Brain microvascular endothelial cell (primary cell): ENCODE measurements around the gene NUBP1.
A peak's percentile ranks its signal among the peaks of the same experiment; 100 is the strongest.
"Not testable (repeated sequence)": the region's sequence is repeated elsewhere in the genome, so short reads cannot be mapped to it uniquely, and the experiment has no call there.

ENCODE experiments used
- DNase-seq: peaks from one replicate; pipeline ENCODE4 v3.0.0-alpha.2; 2020
- H3K27ac ChIP-seq: fragments of 250-450 bp; sonication (Bioruptor Pico); 2 replicates; pipeline ENCODE4 v1.5.1; 2020; ENCODE audit warnings: mild to moderate bottlenecking, moderate library complexity
- H3K27me3 ChIP-seq: fragments of 250-450 bp; sonication (Bioruptor Pico); replicated peaks from 2 replicates; pipeline ENCODE4 v1.5.1; 2020; ENCODE audit warnings: mild to moderate bottlenecking
- H3K36me3 ChIP-seq: fragments of 250-450 bp; sonication (Bioruptor Pico); replicated peaks from 2 replicates; pipeline ENCODE4 v1.5.1; 2020; ENCODE audit warnings: mild to moderate bottlenecking
- H3K4me3 ChIP-seq: 2 replicates; pipeline ENCODE4 v1.5.1; 2011; ENCODE audit warnings: low read depth, mild to moderate bottlenecking, control low read depth, low read length, moderate library complexity
- in situ Hi-C: cut with HindIII; loops from 2 replicates; pipeline ENCODE4 v1.10.0; 2017; ENCODE audit warnings: low sequenced_read_pairs, low pct_ligation_motif_present
- TF ChIP-seq, protein P1 (sequence below): IDR thresholded peaks from 2 replicates; pipeline ENCODE4 v1.5.1; 2011; ENCODE audit warnings: low read depth, mild to moderate bottlenecking, moderate library complexity, low read length, control low read depth, inconsistent platforms; ENCODE audit errors: missing control alignments

Gene NUBP1

DNA sequence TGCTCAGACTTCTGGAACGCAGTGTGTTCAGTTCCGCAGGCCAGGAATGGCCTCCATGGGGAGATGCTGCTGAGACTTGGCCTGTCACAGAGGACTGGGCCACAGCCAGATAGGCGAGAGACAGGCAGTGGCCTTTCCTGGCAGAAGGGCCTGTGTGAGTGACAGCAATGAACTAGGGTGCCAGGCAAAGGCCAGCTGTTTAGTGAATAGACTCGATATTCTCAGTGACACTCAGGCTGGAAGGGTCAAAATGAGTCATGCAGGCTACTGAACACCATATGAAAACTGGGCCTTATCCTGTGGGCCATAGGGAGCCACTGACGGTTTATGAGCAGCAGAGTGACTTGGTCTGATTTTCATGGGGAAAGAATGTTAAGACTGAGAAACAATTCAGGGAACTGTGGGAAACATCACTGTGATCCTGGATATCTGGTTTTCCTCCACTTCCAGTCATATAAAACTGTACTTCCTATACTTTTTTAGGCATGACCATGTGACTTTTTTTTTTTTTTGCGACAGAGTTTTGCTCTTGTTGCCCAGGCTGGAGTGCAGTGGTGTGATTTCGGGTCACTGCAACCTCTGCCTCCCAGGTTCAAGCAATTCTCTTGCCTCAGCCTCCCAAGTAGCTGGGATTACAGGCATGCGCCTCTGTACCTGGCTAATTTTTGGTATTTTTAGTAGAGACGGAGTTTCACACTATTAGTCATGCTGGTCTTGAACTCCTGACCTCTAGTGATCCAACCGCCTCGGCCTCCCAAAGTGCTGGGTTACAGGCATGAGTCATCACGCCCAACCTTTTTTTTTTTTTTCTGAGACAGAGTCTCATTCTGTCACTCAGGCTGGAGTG is 5.2 kb upstream of the NUBP1 start:
- TF ChIP-seq, protein P1, sequence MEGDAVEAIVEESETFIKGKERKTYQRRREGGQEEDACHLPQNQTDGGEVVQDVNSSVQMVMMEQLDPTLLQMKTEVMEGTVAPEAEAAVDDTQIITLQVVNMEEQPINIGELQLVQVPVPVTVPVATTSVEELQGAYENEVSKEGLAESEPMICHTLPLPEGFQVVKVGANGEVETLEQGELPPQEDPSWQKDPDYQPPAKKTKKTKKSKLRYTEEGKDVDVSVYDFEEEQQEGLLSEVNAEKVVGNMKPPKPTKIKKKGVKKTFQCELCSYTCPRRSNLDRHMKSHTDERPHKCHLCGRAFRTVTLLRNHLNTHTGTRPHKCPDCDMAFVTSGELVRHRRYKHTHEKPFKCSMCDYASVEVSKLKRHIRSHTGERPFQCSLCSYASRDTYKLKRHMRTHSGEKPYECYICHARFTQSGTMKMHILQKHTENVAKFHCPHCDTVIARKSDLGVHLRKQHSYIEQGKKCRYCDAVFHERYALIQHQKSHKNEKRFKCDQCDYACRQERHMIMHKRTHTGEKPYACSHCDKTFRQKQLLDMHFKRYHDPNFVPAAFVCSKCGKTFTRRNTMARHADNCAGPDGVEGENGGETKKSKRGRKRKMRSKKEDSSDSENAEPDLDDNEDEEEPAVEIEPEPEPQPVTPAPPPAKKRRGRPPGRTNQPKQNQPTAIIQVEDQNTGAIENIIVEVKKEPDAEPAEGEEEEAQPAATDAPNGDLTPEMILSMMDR: no peak
- H3K27ac ChIP-seq: peak overlapping the region; percentile 56
- H3K36me3 ChIP-seq: no peaks in the 10 kb centered on the region
- no peak overlapping the region for H3K4me3 ChIP-seq
- DNase-seq: peak; percentile 81
- in situ Hi-C loops: loop anchor here (25.0 kb wide), 1 partner anchor 201 kb away; no protein-coding TSS in a partner anchor
- no peaks in the 10 kb centered on the region for H3K27me3 ChIP-seq

DNA sequence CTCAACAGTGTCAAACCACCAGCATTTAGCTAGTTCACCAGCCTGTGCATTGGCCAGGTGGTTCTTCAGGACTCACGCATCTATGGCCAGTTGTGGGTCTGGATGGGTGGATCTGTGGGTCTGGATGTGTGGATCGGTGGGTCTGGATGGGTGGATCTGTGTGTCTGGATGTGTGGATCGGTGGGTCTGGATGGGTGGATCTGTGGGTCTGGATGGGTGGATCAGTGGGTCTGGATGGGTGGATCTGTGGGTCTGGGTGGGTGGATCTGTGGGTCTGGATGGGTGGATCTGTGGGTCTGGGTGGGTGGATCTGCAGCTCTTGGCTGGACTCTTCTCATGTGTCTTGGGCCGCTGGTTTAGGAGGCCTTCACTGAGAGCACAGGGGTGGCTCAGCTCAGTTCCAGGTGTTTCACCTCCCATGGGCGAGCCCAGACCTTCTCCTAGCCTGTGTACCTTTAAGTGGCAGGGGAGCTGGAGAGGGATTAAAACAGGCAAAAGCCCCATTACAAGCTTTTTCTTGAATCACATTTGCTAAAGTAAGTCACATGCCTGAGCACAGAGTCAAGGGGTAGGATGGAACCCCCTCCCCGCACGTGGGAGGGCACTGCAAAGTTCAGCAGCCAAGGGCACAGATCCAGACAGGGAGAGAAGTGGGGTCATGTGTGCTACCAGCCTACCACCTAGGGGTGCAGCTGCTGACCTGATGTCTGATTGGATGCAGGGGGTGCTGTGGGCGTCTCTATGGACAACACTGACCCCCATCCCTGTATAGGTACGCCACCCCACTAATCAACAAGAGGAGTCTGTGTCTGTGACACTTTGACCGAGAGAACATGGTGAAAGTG is 3.4 kb upstream of the NUBP1 start:
- no peak for DNase-seq
- TF ChIP-seq, protein P1: no peak
- in situ Hi-C loops: loop anchor here (25.0 kb wide), 1 partner anchor 203 kb away; no protein-coding TSS in a partner anchor
- H3K36me3 ChIP-seq: no peaks in the 10 kb centered on the region
- no peak overlapping the region for H3K4me3 ChIP-seq
- no peaks in the 10 kb centered on the region for H3K27me3 ChIP-seq
- no peak overlapping the region for H3K27ac ChIP-seq

DNA sequence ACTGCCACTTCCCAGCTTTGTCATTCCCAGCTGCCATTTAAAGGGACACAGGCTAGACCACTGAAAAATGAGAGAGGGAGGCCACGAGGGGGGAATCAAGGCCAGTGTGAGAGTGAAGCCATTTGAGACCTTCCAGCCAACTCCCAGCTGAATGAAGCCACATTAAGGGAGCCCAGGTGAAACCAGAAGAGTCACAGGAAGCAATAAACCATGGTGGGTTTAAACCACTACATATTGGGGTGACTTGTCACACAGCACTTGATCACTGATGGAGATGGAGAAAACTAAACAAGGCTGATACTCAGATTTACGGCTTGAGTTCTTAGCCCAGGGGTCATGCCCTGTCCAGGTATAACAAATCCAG is 2.8 kb upstream of the NUBP1 start:
- TF ChIP-seq, protein P1: no peak

DNA sequence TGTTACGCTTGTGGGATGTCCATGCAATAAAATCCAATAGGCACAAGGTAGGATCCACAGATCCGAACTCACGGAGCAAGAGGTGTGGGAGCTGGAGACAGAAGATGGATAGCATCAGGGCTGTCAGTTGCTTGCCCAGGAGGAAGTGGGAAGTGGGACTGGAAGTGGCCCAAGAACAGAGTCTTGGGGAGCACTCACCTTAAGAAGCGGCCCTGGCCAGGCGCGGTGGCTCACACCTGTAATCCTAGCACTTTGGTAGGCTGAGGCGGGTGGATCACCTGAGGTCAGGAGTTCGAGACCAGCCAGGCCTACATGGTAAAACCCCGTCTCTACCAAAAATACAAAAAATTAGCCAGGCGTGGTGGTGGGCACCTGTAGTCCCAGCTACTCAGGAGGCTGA is 2.4 kb upstream of the NUBP1 start:
- not testable (repeated sequence) for DNase-seq, H3K27ac ChIP-seq, H3K27me3 ChIP-seq, H3K4me3 ChIP-seq, H3K36me3 ChIP-seq
- in situ Hi-C loops: loop anchor here (25.0 kb wide), 1 partner anchor 204 kb away; no protein-coding TSS in a partner anchor

More for the DNA sequence above, 2.8 kb upstream of the NUBP1 start:
- Histone ChIP-seq H3K36me3 (no peaks in the 10 kb centered on the region), H3K27me3 (no peaks in the 10 kb centered on the region), H3K4me3 (no peak overlapping the region), H3K27ac (no peak overlapping the region)
- no peak for DNase-seq
- in situ Hi-C loops: loop anchor here (25.0 kb wide), 1 partner anchor 204 kb away; no protein-coding TSS in a partner anchor

DNA sequence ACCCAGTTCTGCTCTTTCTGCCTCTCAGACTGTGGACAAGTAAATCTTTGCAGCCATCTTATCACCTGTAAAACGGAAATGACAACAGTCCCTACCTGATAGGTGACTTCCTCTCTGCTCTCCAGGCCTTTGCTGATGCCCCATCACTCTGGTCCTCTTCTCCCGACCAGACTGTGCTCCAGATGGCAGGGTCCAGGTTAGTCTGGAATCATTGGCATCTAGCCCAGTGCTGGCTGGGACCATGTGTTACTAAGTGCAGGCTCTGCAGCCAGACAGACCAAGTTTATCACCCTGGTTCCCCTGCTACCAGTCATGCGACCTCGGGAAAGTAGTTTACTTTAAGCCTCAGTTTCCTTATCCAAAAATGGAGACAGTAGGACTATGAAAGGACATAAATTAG is 1.8 kb upstream of the NUBP1 start:
- no peak for DNase-seq
- no peaks in the 10 kb centered on the region for H3K27me3 ChIP-seq
- H3K27ac ChIP-seq: no peak overlapping the region
- TF ChIP-seq, protein P1: no peak
- in situ Hi-C loops: loop anchor here (25.0 kb wide), 1 partner anchor 205 kb away; no protein-coding TSS in a partner anchor
- no peaks in the 10 kb centered on the region for H3K36me3 ChIP-seq
- H3K4me3 ChIP-seq: no peak overlapping the region

DNA sequence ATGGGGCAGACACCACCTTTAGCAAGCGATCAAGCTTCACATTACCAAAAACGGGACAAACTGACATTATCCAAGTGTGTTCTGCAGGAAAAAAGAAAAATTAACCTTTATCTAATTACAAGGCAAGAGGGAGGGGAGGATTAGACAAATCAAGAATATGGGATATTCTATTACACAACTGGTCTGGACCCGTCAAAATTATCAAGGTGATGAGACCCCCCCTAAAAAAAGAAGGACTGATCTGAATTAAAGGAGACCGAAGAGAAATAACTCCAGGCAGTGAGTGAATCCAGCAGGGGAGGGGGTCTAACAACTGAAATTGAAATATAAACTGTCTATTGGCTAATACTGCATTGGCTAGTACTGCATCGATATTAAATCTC is 424 bp upstream of the NUBP1 start:
- H3K4me3 ChIP-seq: peak overlapping the region; percentile 77

More for the DNA sequence above, 424 bp upstream of the NUBP1 start:
- no peaks in the 10 kb centered on the region for H3K36me3 ChIP-seq
- peak overlapping the region; percentile 99 for H3K27ac ChIP-seq
- no peaks in the 10 kb centered on the region for H3K27me3 ChIP-seq
- no peak for DNase-seq
- in situ Hi-C loops: loop anchor here (25.0 kb wide), 1 partner anchor 206 kb away; no protein-coding TSS in a partner anchor
- TF ChIP-seq, protein P1: no peak
